ENCODE measurements around the gene PDE8A.

Gene PDE8A, protein sequence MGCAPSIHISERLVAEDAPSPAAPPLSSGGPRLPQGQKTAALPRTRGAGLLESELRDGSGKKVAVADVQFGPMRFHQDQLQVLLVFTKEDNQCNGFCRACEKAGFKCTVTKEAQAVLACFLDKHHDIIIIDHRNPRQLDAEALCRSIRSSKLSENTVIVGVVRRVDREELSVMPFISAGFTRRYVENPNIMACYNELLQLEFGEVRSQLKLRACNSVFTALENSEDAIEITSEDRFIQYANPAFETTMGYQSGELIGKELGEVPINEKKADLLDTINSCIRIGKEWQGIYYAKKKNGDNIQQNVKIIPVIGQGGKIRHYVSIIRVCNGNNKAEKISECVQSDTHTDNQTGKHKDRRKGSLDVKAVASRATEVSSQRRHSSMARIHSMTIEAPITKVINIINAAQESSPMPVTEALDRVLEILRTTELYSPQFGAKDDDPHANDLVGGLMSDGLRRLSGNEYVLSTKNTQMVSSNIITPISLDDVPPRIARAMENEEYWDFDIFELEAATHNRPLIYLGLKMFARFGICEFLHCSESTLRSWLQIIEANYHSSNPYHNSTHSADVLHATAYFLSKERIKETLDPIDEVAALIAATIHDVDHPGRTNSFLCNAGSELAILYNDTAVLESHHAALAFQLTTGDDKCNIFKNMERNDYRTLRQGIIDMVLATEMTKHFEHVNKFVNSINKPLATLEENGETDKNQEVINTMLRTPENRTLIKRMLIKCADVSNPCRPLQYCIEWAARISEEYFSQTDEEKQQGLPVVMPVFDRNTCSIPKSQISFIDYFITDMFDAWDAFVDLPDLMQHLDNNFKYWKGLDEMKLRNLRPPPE

DNA sequence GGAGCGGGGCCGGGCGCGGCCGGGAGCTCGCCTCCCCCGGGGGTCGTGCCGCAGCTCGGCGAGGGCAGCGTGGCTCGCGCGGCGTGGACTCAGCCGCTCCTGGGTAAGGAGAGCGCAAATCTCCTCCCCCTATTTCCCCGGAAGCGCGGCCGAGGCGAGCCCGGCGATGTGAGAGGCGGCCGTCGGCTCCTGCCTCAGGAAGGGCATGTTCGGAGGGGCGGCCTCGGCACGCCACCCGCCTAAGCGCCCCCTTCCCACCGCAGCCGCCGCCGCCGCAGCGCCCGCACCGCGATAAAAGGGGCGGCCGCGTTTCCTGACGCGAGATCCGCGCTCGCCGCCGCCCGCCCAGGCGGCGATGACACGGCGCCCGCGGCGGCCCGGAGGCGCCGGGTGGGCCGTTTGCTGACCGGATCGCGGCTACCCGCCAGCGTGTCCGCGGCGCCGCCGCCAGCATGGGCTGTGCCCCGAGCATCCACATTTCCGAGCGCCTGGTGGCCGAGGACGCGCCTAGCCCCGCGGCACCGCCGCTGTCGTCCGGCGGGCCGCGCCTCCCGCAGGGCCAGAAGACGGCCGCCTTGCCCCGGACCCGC, at the start of gene PDE8A:
TSS of gene PDE8A (plus strand) at position 146 of the 590 bp plus-strand sequence. CDS start at position 453, 307 bp downstream.
- no peak for DNase-seq

DNA sequence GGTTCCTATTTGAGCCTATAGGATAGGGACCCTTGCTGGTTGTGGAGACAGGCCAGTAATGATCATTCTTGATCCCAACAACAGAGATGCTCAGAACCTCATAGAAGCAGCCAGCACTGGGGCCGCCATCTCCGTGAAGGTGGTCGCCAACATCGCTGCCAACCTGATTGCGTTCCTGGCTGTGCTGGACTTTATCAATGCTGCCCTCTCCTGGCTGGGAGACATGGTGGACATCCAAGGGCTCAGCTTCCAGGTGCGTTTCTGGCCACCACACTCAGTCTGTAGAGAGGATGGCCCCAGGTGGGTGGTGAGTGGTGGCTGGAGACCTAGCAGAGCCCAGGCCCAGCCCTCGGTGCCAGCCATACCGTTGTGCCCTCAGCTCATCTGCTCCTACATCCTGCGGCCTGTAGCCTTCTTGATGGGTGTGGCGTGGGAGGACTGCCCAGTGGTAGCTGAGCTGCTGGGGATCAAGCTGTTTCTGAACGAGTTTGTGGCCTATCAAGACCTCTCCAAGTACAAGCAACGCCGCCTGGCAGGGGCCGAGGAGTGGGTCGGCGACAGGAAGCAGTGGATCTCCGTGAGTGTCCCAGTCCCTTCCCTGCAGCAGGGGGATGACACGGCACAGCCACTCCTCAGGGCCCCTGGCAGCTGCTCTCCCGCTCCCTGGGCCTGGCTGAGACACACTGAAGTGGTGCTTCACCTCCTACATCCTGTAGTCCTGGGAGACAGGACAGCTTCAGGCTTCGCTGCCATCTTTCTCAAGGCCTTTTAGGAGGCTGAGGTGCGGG, 46.5 kb upstream of the PDE8A start:
- no peak for DNase-seq

DNA sequence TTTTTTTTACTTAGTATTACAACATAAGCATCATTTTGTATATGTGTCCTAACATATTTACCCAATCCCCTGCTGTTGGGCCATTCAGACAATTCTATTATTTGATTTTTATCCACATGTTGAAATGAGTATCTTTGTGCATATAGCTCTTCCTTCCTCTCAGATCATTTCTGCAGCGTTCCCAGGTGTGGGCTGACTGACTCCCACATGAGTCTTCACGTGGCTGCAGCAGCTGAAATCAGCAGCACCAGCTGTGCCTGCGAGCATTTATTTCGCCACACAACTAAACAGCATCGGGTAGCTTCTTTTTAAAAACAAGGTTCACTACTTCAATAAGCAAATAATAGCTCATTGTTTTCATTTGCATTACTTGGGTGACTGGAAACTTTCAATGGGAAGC, 44.5 kb upstream of the PDE8A start:
- DNase-seq, result no peak

DNA sequence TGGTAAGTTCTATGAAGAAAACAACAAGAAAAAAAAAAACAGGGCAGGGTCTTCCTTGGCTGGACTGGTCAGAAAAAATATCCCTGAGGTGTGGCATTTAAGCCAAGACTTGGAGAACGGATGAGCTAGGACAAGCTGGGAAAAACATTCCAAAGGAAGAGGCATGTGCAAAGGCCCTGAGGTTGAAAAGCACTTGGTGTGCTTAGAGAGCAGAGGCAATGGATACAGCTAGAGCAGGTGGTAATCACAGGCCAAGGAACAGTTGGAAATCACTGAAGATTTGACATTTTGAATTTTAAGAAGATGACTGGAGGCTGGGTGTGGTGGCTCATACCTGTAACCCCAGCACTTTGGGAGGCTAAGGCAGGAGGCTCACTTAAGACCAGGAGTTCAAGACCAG, 42.9 kb upstream of the PDE8A start:
- no peak for DNase-seq

DNA sequence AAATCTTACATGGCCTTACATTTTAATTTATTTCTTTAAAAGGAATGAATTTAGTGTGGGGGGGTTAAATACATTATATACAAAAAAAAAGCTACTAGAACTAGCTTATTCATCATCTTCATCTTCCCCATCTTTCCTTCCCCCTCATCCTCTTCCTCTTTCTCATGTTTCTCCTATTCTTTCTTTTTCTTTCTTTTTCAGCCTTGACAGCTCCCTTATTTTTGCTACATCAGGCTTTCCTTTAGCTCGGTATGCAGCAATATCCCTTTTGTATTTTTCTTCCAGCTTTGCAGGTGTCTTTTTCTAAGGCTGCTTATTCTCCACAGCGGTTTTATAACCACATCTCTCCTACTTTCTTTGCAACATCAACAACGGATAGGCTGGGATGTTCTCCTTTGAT, 41.3 kb upstream of the PDE8A start:
- no peak for DNase-seq

DNA sequence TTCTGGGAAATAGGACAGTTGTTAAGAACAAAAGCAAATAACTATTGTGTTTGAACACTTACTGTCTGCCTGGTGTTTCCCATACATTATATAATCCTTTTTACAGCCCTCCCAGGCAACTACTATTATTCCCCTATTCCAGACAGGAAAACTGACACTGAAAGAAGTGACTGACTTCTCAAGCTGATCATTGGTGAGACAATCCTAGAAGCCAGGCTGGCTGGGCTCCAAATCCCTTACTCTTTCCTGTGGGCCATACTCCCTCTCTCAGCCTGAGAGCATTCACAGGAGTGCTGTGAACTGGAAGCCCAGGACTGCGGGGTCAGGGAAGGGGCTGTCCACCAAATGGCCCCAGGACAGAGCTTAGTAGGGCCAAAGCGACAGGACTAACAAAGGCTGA, 39.2 kb upstream of the PDE8A start:
- no peak for DNase-seq

DNA sequence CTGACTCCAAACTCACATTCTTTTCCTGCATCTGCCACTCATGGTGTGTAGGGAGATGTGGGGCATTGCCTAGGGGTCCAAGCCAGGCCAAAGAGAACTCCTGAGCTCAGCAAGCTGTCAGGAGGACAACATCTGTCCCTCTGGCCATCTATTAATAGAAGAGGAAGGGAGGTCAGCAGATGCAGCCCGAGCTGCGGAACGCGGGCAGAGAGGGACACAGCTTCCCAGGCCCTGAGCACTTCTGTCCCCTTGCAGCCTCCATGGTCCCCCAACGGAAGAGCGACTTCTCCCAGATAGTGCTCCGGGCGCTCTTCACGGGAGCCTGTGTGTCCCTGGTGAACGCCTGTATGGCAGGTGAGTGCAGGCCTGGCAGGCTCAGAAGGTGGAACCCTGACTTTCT, 37.3 kb upstream of the PDE8A start:
- DNase-seq, result no peak

DNA sequence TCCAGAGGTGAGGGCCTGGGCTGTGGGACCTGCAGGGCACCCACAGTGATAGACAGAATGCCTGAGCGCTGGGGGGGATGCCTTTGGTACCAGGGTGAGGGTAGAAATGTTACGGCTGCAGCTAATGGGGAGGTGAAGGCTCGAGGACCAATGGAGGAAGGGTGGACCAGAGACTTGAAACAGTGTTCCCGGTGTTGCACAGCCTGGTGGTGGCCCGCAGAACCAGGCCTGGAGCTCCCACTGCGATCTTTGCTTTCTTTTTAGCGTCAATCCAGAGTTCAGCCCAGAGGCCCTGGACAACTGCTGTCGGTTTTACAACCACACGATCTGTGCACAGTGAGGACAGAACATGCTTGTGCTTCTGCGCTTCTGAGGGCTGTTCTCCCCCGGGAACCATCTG, 36.8 kb upstream of the PDE8A start:
- DNase-seq, result no peak

DNA sequence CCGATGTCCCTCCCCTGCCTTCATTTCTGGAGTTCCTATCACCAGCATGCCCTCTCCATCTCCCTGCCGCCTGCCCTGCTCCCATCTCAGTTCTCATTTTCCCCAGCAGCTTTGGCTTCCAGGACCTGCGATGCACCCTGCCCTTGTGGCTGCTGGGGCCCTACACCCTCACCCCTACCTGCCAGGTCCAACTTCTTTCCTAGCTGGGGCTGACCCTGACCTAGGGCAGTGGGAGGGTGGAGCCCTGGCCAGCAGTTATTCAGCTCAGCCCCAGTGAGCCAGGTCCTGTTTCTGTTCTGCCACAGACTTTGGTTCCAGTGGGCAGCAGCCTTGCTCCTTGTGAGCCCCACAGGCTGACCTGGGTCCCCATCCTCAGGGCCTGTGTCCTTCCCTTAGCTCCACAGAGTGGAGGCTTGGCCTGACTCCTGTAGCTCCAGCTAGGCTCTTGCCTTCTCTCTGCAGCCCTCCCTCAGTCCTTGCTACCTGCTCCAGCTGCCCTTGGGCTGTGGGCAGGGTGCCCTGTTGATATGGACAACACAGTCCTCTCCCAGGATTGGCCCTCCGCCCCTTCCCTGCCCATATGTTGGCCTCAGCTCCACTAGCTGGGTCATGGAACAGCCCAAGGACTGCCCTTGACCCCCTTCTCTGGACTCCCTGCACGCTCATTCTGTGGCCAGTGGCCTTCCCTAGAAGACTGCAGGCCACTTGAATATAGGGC, 34.7 kb upstream of the PDE8A start:
- no peak for DNase-seq

DNA sequence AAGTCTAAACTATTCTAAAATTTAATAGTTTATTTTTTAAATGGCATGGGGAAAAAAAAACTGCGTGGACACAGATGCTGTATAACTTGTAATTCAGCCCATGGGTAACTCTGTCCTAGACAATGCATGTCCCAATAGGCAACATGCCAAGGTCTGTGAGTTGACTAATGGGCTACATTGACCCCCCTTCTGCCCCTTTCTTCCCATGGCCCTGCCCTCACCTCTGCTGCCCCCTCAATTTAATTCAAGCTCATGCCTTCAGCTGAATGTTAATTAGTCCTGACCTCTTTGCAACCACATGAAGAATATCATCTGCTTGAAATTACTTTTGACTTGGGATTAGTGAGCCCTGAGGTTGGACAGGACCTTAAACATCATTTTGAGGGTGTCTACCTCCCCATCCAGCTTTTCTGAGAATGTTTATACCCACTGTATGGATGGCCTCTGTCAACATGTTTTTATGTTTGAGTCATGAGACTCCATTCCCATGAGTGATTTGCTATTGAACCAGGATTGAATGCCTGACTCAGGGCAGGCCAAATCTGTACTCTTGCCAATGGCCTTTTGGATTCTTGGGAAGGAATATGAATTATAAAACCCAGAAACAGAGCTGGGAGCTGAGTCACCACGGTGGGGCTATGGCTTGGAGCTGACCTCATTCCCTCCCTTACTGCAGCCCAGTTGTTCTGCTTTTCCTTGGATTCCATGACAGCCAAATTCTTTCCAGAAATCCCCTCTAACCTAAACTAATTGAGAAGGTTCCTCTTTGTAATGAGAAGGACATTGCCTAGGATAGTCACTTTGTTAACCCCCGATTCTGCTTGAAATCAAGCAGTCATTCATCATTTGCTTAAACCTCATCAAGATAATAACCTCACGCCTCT, 33.5 kb upstream of the PDE8A start:
- DNase-seq, result no peak

DNA sequence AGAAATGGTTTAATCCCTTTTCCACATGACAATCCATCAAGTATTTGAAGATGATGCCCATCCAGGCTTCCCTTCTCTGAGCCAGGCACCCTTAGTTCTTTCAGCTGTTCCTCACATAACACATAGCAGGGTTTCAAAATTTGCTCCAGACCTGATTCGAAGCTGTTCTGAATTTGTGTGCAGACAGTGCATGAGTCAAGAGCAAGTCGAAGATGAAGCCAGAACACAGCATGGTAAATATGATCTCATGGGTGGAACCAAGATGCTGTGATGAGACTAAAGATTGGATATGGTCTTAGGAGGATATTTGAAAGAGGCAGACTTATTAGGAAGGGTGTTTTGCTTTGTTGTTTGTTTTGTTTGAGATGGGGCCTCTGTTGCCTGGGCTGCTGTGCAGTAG, 32.6 kb upstream of the PDE8A start:
- DNase-seq, result no peak

DNA sequence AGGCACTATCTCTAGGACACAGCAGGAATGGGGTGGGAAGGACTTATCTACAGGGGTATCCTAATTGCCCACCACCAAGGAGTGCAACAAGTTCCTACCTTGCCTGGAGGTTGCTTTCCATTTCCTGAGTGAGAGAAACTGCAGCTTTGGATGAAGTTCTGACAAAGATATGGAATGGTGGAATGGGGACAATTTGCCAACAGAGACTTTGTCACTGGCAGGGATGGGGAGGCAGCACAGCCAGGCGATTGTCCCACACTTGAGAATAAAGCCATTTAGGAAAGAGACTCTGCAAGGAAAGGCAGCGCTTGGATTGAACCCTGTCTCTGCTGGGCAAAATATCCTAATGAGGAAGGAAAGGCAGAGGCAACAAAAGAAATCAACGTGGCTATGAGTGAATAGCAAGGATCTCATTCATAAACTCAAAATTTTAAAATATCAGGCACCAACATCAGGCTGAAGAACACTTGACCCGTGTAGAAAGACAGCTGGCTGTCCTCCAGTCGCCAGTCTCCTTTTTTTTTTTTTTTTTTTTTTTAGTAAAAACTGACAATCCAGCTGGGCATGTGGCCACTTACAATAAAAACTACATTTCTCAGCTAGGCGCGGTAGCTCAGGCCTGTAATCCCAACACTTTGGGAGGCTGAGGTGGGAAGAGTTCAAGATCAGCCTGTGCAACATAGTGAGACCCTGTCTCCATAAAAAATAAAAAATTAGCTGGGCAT, 31.6 kb upstream of the PDE8A start:
- no peak for DNase-seq

DNA sequence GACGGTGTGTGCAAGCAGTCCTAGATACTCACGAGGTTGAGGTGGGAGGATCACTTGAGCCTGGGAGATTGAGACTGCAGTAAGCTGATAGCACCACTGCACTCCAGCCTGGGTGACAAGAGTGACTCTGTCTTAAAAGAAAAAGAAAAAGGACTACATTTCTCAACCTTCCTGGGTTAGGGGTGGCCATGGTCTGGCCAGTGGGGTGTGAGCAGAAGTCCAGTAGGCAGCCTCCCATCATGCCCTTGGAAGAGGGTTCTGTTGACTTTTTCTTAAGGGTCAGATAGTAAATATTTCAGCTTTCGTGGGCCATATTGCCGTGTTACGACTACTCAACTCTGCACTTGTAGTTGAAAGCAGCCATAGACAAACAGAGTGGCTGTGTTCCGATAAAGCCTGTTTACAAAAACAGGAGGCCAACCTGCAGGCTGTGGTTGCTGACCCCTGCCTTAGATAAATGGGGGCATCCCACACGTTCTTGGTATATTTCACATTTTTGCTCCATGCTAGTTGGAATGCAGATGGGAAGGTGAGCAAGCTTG, 31.0 kb upstream of the PDE8A start:
- no peak for DNase-seq

DNA sequence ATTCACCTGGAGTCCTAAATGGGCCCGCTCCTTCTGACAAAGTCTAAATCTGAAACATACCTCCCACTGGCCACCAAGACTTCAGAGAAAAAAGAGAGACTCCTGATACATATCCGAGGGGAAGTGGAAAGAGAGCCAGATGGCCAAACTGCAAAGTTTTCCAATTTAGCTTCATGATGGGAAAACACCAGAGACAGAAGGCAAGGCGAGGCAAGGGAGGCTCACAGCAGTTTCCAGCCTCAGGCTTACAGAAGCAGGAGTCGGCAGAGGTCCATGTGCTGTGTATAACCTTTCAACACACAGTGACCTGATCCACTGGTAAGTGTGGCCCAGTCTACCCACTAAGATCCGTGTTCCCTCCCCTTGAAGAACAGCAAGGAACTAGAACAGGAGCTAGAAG, 29.9 kb upstream of the PDE8A start:
- DNase-seq, result no peak

DNA sequence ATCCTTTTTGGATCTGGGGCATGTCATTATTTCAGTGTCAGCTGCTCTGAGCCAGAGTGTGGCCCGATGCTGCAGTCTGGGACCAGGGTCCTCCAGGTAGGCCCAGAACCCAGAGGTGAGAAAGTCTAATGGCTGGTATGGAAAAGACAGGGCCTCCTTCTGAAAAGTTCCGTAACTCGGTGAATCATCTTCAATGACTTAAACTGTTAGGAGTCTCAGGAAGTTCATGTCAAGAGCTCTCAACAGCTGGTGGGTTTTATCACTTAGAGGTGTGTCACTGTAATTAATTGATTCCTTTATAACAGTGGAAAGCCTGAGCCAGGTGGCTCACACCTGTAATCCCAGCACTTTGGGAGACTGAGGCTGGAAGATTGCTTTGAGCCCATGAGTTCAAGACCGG, 28.5 kb upstream of the PDE8A start:
- no peak for DNase-seq

DNA sequence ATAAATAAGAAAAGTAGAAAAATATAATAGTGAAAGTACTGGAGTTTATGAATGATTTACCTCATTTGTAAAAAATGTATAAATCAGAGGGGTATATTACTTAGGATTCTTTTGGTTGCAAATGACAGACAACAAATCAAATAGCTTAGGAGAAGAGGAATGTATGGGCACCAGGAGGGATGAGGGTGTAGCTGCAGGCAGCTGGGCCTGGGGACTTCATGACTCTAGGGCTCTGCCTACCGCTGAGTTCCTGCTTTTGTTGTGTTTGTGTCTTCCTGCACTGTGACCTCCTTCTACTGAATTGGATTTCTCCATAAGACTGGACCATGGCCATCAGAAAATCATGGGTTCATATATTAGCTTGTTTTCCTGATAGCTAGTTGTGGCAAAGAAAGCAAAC, 27.9 kb upstream of the PDE8A start:
- DNase-seq, result no peak

DNA sequence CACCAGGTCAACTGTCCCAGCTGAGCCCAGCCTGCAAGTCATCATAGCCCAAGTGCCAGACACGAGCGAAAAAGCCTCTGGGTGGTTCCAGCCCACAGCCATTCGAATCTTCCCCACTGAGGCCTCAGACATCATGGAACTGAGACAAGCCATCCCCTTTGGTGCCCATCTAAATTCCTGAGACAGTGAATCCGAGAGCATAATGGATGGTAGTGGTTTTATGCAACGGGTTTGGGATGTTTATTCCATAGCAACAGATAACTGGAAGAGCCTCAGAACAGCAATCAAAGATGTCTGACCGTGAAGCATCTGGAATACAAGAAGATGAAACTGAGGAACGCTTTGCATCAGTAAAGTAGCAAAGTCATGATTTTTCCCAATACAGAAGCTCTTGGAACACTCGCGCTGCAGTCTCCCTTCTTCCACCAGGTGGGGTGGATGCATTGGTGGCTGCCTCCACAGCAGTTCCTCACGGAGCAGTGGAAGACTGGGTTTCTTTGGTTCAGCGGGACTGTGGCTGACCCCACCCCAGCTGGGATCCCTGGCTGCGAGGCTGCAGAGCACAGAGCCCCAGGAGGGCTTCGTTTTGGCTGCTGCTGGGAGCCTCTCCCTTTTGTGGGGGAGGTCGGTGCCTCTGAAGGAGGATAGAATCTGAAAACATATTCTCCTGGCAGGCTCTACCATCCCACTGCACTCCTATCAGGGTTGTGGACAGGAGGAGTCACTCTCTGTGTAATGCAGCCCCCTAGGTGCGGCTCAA, 26.4 kb upstream of the PDE8A start:
- DNase-seq, result no peak

DNA sequence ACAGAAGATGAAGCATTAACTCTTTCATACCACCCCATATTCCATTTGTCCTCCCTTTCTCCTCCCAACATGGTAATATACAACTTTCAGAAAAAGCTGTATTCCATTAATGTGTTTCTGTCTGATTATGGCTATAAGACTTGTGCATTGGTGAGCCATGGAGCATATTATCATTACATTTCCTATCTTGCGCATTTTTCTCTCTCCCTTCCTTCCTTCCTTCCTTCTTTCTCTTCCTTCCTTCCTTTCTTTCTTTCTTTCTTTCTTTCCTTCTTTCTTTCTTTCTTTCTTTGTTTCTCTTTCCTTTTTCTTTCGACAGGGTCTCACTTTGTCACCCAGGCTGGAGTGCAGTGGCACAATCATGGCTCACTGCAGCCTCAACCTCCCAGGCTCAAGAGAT, 25.5 kb upstream of the PDE8A start:
- no peak for DNase-seq

DNA sequence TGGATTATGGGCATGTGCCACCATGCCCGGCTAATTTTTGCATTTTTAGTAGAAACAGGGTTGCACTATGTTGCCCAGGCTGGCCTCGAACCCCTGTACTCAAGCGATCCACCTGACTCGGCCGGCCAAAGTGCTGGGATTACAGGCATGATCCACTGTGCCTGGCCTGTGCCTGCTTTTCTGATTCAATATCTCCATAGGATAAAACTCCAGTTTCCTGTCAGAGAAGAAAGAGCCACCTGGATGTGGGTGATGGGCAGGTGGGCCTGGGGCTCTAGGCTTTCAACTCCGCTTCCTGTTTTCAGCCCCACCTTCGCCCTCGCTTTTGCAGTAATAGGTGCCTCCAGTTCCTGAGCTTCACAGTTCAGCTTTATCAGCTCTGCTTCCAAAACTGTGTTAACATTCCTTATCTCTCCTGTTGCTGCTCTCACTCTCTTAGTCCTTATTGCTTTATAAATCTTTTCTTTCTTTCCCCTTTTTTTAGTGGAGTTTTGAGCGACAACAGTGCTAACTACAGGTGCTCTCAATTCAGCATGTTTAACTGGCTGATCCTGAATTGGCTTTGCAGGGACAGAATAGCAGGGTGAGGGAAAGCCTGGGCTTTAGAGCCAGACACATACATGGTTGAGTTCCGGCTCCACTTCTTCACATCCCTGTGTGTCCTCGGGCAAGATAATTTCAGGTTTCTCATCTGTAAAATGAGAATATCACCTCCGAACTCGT, 21.1 kb upstream of the PDE8A start:
- DNase-seq, result no peak
